SK-MEL-5 (cell line): ENCODE measurements around the gene CDK5. TPM values are rescaled to one million over a fixed set of nuclear protein-coding genes. Genes with fewer than 3 reads are reported as not detected.
A peak's percentile ranks its signal among the peaks of the same experiment; 100 is the strongest.
"Not testable (repeated sequence)": the region's sequence is repeated elsewhere in the genome, so short reads cannot be mapped to it uniquely, and the experiment has no call there.

ENCODE experiments used
- DNase-seq: peaks from one replicate; pipeline ENCODE4 v3.0.0-alpha.2; 2016; ENCODE audit warnings: low read depth, low spot score
- in situ Hi-C: cut with HindIII; loops from 2 replicates; pipeline ENCODE4 v1.10.0; 2016; ENCODE audit warnings: low sequenced_read_pairs, high pct_unique_total_duplicates, low pct_unique_long_range_greater_than_20kb
- total RNA-seq: library from RNA; depleted of rRNA; stranded (reverse); fragments of >200 nt; shearing (Covaris generic); gene quantifications from 2 replicates; pipeline ENCODE4 v1.2.3, GENCODE V29; 2014

The CDK5 gene
- total RNA-seq, 1 experiment from 2014 or later, result 80.8 TPM

DNA sequence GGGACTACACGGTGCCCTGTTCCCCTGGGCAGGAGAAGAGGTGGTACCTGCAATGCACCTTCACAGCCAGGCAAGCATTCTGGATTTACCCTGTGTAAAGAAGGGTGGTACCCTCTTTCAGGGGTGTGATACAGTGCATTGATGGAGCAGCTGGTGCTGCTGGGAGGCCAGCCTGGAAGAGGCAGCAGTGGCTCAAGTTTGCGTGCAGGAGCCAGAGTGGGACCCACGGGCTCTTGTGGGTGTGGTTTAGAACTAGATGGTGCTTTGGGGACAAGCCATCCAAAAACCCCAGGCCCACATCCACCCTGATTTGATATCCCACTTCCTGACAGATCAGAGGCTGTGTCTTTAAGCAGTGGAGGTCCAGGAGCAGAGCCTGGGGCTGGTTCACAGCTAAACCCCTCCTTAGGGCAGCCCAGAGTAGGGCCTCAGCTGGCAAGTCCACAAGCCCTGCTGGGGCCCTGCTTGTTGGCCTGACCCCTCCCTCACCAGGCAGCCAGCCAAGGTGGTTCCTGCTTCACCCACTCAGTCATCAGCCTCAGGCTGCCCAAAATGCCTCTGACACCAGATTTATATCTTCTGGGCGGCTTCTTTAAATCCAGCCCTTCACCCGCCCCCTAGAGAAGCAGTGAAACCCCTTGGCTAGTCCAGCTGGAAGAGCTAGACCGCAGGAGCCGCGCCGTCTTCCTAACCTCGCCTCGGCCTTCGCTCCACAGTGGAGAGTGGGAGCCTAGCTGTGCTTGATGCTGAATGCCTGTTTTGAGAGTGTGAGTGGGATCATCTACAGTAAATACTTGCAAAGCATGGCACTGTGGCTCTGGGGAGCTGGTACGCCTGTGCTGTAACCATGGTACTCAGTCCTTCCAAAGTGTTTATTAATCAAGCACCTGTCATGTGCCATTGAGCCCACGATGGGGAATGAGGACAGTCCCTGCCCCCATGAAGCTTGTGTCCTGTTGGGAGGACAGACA, 10.8 kb downstream of the CDK5 start:
- in situ Hi-C loops, result no loop called here
- no peak for DNase-seq

DNA sequence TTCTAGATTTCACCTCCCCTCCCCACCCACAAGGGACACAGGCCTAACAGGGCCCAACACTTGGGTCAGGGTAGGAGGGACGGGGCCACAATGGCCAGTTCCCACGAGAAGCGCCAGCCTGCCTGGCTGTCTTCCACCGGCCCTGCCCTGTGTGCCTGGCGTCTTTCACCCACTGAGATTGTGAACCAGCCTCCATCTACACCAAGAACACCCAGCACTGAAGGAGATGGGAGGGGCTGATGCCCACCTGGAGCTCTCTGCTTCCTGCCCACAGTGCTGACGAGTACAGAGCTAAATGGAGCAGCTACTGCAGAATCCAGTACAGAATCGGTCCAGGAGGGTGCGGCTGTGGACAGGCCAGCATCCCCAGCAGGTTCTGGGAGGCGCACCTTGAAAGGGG, 11.7 kb downstream of the CDK5 start:
- in situ Hi-C loops, result no loop called here

DNA sequence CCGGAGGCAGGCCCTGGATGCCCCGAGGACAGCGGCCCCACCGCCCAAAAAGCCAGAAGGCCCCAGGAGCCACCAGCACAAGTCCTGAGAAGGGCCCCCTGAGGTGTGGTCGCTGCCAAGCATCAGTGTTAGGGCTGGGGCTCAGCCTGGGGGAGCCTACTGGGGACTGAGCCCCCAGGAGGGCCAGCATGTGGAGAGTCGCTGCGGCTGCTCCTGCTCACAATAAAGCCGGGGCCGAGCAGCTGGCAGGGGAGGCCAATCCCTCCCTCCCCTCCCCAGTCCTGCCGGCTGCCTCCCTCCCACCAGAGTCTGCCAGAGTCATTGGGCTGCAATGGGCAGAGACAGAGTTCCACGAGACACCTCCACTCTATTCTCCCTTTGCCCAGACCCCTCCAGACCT, 12.4 kb downstream of the CDK5 start:
- DNase-seq, result no peak
- in situ Hi-C loops, result no loop called here

More for the DNA sequence above, 11.7 kb downstream of the CDK5 start:
- no peak for DNase-seq

DNA sequence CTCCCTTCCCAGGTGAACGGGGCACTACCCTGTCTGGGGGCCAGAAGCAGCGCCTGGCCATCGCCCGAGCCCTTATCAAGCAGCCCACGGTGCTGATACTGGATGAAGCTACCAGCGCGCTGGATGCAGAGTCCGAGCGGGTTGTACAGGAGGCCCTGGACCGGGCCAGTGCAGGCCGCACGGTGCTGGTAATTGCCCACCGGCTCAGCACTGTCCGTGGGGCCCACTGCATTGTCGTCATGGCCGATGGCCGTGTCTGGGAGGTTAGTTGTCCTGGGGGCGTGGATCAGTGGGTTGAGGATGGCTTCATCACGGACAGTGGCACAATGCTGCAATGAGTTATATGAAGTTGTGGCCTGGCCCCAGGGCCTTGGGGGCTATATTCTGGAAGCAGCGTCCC, 13.7 kb downstream of the CDK5 start:
- no peak for DNase-seq
- in situ Hi-C loops, result no loop called here

DNA sequence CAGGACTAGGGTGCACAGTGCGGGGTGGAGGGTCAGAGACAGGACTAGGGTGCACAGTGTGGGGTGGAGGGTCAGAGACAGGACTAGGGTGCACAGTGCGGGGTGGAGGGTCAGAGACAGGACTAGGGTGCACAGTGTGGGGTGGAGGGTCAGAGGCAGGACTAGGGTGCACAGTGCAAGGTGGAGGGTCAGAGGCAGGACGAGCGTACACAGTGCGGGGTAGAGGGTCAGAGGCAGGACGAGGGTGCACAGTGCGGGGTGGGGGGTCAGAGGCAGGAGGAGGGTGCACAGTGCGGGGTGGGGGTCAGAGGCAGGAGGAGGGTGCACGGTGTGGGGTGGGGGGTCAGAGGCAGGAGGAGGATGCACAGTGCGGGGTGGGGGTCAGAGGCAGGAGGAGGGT, 14.2 kb downstream of the CDK5 start:
- DNase-seq, in situ Hi-C loops: not testable (repeated sequence)

DNA sequence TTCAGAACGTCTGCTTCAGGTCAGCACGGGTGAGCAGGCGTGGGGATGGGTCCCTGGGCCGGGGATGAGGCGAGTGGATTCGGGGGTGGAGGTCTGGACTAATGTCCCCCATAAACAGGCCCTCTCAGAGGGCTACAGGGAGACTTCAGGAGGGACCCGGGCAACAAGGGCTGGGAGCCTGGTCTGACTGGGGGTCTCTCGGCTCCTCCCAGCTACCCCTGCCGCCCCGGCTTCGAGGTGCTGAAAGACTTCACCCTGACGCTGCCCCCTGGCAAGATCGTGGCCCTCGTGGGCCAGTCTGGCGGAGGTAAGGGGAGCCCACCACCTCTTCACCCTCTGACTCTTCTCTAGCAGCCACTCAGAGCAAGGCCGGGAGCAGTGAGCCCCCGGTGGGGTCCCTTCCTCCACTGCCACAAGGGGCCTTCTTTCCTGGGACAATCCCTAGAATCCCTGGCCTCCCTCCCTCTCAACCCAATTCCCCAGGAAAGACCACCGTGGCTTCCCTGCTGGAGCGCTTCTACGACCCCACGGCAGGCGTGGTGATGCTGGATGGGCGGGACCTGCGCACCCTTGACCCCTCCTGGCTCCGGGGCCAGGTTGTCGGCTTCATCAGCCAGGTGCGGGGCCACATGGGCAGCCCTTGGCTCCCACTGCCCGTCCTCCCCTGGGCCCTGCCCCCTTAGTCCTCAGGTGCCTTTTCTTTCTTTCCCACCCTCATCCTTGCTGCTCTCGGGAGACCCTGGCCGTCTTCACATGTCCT, 16.9 kb downstream of the CDK5 start:
- DNase-seq, result no peak
- in situ Hi-C loops, result no loop called here

DNA sequence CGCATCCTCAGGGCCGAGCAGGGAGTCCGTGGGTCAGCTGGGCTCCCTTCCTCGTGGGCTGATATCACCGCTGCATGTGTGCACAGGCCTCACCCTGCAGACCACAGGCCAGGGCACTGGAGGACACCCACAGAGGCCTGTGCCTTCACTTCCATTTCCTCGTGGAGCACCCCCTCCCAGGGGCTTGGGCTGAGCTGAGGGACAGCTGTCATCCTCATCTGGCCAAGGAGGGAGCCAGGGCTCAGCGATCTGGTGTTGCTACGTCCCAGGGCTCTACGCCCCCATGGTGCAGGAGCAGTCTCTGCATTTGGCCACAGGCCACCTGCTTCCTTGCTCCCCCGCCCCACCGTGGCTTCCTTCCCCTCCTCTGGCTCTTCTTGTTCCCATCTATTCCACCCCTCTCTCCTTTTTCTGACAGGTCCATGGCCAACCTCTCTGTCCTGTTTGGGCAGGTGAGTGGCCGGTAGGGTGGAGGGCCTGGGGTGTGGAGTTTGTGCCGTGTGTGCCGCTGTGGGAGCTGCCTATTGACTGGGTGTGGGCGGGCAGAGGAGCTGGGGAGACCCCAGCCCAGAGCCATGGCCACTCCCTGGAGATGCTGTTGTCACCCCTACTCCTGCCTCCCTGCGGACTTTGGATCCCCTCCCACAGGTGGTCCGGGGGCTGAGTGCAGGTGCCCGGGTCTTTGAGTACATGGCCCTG, 17.7 kb downstream of the CDK5 start:
- no peak for DNase-seq
- in situ Hi-C loops, result no loop called here

DNA sequence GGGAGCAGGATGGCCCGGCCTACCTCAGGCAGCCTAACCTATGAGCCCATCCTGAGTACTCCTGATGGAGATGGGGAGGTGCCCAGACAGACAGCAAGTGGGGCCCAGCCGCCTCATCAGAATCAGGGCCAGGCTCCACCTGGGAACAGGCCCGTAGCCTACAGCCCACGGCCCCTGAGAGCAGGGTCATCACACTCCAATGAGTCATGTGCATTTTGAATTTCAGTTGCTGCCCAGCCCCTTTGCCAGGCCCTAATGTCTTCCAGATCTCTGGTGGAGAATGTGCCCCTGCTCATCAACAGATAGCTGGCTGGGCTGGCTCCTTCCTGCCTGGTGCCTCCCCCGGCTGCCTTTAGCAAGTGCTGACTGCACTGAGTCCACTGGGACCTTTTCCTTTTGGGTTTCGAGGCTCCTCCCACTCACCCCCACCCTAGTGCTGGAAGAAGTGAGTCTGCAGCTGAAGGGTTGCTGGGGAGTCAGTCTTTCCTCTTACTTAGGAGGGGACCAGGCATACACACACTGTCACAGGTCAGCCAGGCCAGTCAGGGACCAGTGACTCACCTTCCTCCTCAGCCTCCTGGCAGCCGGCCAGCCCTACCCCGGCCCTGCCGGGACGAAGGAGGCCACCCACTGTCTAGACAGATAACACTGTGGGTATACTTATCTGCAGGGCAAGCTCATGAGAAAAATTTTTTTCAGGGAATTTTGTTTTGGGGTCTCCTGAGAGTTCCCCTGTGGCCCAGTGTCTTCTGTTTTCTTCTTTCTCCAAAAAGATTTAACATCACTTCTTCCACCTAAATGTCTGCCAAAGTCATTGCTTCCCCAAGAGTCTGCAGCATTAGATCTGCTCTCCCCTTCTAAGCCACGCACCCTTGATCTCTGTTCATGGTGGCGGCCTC, 18.5 kb downstream of the CDK5 start:
- in situ Hi-C loops, result no loop called here
- peak; percentile 75 for DNase-seq

DNA sequence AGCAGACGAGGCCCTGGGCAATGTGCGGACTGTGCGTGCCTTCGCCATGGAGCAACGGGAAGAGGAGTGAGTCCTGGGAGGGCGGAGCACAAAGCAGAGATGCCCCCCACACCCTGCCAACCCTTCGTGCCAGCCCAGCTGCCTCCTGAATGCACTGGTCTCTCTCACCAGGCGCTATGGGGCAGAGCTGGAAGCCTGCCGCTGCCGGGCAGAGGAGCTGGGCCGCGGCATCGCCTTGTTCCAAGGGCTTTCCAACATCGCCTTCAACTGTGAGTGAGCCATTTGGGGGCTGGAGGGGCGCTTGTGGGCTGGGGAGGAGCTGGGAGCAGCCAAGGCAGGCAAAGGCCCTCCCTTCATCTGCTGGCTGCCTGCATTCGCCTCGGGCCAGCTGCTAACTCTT, 21.8 kb downstream of the CDK5 start:
- no peak for DNase-seq
- in situ Hi-C loops, result no loop called here

DNA sequence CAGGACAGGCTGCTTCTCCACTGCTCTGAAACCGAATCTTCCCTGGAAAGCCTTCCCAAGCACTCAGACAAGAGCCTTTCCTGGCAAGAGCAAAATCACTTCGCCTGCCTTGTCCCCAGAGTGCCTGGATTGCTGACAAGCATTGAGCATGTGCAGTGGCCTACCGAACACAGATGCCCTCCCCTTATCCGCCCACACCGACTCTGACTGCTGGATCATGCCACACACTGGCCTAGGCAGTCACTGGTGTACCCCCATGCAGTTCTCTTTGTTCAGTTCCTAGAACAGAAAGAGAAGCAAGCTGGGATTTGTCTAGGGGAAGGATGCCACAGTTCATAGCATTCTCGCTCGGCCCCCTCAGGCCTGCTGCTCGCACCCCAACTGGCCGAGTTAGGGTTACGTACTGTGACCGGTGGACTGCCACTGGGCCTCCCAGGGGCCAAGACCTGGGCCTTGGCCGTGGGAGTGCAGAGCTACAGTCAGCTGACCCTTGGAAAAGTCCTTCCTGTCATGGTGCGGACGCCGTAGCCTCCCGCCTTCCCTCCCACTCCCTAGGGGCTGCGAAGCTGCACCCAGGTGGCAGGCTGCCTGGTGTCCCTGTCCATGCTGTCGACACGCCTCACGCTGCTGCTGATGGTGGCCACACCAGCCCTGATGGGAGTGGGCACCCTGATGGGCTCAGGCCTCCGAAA, 22.5 kb downstream of the CDK5 start:
- in situ Hi-C loops, result no loop called here
- DNase-seq, result no peak

DNA sequence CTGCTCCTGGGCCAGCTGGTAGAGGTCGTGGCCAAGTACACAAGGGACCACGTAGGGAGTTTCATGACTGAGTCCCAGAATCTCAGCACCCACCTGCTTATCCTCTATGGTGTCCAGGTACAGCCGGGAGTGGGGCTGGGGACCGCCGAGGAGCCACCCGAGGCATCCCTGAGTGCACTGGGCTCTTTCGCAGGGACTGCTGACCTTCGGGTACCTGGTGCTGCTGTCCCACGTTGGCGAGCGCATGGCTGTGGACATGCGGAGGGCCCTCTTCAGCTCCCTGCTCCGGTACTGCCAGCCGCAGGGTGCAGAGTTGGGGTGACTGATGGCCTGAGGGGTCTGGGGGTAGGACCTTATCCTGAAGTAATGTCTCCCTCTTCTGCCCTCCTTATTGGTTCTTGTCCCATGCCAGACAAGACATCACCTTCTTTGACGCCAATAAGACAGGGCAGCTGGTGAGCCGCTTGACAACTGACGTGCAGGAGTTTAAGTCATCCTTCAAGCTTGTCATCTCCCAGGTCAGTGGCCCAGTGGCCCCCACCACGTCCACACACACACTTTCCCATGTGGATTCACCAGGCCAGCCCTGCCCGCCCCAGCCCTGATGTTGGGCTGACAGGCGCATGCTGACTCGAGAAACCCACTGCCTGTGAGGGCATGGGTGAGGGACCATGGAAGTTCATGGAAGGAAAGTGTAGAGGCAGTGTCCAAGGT, 23.2 kb downstream of the CDK5 start:
- in situ Hi-C loops, result no loop called here
- no peak for DNase-seq

DNA sequence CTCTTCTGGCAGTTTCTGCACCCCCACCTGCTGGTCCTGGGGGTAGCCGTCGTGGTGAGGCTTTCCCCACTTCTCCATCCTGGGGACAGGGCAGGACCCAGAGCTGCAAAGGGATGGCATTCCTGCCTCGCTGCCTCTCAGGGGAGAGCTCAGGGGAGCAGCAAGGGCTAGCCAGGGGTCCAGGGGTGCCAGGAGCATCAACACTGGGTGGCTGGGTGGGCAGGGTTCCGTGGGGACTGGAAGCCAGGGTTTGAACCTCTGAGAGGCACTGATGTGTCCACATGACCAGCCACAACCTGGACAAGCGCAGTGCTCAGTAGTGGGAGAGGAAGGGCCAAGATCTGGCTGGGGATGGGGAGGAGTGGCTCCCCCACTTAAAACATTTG, 23.8 kb downstream of the CDK5 start:
- no peak for DNase-seq
- in situ Hi-C loops, result no loop called here

DNA sequence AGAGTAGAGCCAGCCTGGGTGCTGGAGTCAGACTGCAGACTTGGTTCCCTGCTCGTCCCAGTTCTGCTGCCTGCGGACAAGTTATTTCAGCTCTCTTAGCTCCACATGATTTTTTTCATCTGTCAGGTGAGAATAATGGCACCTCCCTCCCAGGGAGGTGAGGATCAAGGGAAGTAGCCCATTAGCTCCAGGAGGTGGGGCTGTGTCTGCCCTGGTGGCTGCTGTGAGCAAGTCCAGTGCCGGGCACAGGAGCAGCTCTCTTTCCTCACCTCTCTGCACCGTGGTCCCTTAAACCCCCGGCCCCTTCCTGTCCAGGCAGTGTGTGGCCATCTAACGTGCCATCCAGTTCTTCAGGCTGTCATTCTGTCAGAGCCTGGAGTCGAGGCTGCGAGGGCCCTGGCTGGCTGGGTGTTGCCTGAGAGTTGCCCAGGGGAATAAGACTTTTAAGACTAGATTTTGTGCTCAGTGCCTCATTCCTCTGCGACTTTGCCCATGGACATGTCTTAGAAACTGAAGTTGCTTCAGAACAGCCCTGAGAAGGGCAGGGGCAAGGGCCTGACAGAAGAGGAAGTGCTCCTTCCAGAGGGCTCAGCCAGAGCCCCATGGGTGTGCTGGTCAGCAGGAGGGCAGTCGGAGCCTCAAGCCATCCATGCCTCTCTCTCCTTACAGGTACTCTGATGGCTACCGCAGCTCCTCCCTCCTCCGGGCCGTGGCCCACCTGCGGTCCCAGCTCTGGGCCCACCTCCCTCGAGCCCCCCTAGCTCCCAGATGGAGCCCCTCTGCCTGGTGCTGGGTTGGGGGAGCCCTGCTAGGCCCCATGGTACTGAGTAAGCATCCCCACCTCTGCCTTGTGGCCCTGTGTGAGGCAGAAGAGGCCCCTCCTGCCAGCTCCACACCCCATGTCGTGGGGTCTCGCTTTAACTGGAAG, 24.5 kb downstream of the CDK5 start:
- in situ Hi-C loops, result no loop called here
- no peak for DNase-seq

DNA sequence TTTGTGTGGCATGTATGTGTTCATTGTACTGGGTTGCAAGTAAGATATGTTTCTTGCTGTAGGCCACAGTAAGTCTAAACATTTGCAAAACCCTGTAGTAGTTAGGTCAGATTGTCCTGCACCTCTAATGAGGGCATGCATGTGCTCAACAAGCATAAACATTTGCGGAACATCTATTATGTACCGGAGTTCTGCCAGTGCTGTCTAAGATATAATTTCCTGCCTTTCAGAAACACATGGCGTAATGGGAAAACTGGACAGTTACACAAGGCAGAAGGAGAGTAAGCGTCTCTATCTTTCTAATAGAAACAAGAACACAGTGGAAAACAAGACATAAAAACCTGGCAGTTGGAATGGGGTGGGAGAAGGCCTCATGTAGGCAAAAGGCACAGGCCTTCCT, 26.7 kb downstream of the CDK5 start:
- in situ Hi-C loops, result no loop called here
- DNase-seq, result no peak

DNA sequence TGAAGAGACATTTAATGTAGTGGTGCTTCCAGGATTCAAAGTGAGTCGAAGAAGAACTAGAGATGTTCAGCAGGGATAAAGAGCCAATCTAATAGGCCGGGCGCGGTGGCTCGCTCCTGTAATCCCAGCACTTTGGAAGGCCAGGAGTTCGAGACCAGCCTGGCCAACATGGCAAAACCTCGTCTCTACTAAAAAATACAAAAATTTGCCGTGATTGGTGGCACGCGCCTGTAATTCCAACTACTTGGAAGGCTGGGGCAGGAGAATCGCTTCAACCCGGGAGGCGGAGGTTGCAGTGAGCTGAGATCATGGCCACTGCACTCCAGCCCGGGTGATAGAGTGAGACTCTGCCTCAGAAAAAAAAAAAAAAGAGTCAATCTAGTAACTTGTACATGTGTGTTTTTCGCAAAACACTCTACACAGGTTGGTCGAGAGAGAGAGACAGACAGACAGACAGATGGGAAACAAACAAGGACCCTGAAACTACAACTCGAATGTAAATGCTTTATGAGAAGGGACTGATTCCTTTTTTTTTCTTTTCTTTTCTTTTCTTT, 28.7 kb downstream of the CDK5 start:
- in situ Hi-C loops, result no loop called here
- DNase-seq, result no peak
